ENCODE measurements around the gene BRME1. TPM values are rescaled to one million over a fixed set of nuclear protein-coding genes. Genes with fewer than 3 reads are reported as not detected.

The BRME1 gene
- total RNA-seq (1 to 10 TPM; 1.3 to 3.6 (median 1.7) TPM), total RNA-seq (0.21 to 8.9 (median 1.5) reads per million in 29 experiments)
- total RNA-seq (2013) = 0.96 TPM

DNA sequence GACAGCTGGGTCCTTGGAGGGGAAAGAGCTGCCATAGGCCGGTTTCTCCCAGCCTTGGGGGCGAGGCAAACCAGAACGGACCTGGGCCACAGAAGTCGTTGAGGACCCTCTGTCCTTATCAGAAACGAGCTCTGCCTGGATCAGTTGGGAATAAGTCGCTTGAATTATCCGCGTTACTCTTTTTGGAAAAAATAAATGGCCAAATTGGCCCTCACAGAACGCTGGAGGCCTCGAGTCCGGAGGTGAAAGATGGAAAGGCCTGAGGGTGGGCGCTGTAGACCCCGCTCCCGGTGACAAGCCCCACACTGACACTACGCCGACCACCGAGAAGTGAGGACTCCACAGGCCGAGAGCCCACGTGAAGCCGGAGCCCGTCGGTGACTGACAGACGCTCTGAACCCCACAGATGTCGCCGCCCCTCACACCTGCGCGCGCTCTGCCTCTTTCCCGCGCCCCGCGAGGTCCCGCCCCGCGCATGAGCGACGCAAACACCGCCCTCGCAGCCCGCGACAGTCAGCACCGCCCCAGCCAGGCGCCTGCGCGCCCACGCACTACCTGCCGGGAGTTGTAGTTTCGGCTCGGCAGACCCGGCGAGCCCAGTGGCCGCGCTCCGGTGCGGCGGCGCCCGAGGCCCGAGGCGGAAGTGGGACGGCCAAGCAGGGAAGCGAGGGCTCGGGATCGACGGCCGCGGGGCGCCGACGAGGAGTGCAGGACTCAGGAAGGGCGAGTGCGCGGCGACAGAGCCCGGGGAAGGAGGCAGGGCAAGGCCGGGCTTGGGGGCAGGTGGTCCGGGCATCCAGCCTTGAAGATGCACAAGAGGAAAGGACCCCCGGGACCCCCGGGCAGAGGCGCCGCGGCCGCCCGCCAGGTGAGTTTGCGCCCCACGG lies at the start of gene BRME1, which contains the start of gene CC2D1A:
Gene BRME1, minus strand, starts transcription at position 484 of the 887 bp plus-strand sequence. CDS start 1,225 bp downstream, outside the sequence.
Gene CC2D1A, plus strand, starts transcription at position 568 of the 887 bp plus-strand sequence. Its CDS starts 241 bp downstream, at position 809.
- Histone ChIP-seq H3K9me3 (no peaks in the 10 kb centered on the region), H3K4me3 (ENCODE audit: control insufficient read depth in 1 of 2, extremely low read depth in 1 of 2, low read length in 1 of 2) (peak within 1 kb of the TSS; percentile 65 to 67), H3K4me1 (ENCODE audit: control insufficient read depth in 1 of 2, extremely low read depth in 1 of 2, insufficient read depth in 2 of 2, low read length in 2 of 2) (peaks cover 7 to 20% of the 10 kb centered on the region in 2 experiments), H3K27ac (ENCODE audit: low read length) (peak within 1 kb of the TSS; percentile 15), H3K36me3 (ENCODE audit: control insufficient read depth in 2 of 2, extremely low read depth in 1 of 2, insufficient read depth in 1 of 2, low read length in 1 of 2) (peaks cover 0 to 4% of the 10 kb centered on the region in 2 donors), H3K27me3 (replicated peaks in 1 of 2; ENCODE audit: control insufficient read depth in 2 of 2, extremely low read depth in 1 of 2, insufficient read depth in 2 of 2, low read length in 1 of 2) (no peaks in the 10 kb centered on the region)
- WGBS (ENCODE audit: insufficient coverage) = 11% methylated on average over 75 of the region's 86 CpGs
- Mint-ChIP-seq H3K36me3 (peaks cover 9% of the 10 kb centered on the region), H3K27me3 (no peaks in the 10 kb centered on the region), H3K4me3 (peak within 1 kb of the TSS; percentile 78 to 85 (median 83)), H3K9me3 (no peaks in the 10 kb centered on the region), H3K4me1 (peaks cover 14 to 25% (median 17%) of the 10 kb centered on the region in 3 donors), H3K27ac (peak within 1 kb of the TSS; percentile 76 to 85)
- CTCF ChIA-PET = interaction anchor here in 1 of 2 donors (0.7 to 0.9 kb wide), 3 partner anchors 19 to 27 kb away, joined by 4 to 5 read pairs (median 4); no protein-coding TSS in a partner anchor
- DNase-seq (peak; percentile 84 to 95 (median 93)), ATAC-seq (replicated peaks in 1 of 4) (peak; percentile 99 to 100 (median 99))
- POLR2A ChIA-PET = no interaction called here

- H3K27ac ChIP-seq (ENCODE audit: low read length) = no peak overlapping the region
- H3K9me3 Mint-ChIP-seq = no peaks in the 10 kb centered on the region
- H3K9me3 ChIP-seq = no peaks in the 10 kb centered on the region
- no peaks in the 10 kb centered on the region for H3K27me3 ChIP-seq (replicated peaks in 1 of 2; ENCODE audit: control insufficient read depth in 2 of 2, extremely low read depth in 1 of 2, insufficient read depth in 2 of 2, low read length in 1 of 2)
- H3K4me1 Mint-ChIP-seq = peaks cover 13 to 28% (median 25%) of the 10 kb centered on the region in 3 donors
- peaks cover 20 to 52% of the 10 kb centered on the region in 2 donors for H3K36me3 ChIP-seq (ENCODE audit: control insufficient read depth in 2 of 2, extremely low read depth in 1 of 2, insufficient read depth in 1 of 2, low read length in 1 of 2)
- DNase-seq (no peak), ATAC-seq (replicated peaks in 1 of 4) (no peak)
- H3K27me3 Mint-ChIP-seq = no peaks in the 10 kb centered on the region
- peak overlapping the region; percentile 87 to 97 (median 90) for H3K4me3 Mint-ChIP-seq
- peak overlapping the region; percentile 79 to 83 for H3K27ac Mint-ChIP-seq
- peaks cover 7 to 32% of the 10 kb centered on the region in 2 experiments for H3K4me1 ChIP-seq (ENCODE audit: control insufficient read depth in 1 of 2, extremely low read depth in 1 of 2, insufficient read depth in 2 of 2, low read length in 2 of 2)
- peaks cover 16% of the 10 kb centered on the region for H3K36me3 Mint-ChIP-seq
- ChIA-PET CTCF (interaction anchor here in 1 of 2 donors (1.0 kb wide), 1 partner anchor 50 kb away, joined by 4 read pairs; no protein-coding TSS in a partner anchor), POLR2A (no interaction called here)
- no peak overlapping the region for H3K4me3 ChIP-seq (ENCODE audit: control insufficient read depth in 1 of 2, extremely low read depth in 1 of 2, low read length in 1 of 2)
- WGBS (ENCODE audit: insufficient coverage) = 91% methylated on average over 9 of the region's 15 CpGs
Measured at GRCh38 chr19:13954185-13954584, 48.3 kb upstream of the BRME1 start.

DNA sequence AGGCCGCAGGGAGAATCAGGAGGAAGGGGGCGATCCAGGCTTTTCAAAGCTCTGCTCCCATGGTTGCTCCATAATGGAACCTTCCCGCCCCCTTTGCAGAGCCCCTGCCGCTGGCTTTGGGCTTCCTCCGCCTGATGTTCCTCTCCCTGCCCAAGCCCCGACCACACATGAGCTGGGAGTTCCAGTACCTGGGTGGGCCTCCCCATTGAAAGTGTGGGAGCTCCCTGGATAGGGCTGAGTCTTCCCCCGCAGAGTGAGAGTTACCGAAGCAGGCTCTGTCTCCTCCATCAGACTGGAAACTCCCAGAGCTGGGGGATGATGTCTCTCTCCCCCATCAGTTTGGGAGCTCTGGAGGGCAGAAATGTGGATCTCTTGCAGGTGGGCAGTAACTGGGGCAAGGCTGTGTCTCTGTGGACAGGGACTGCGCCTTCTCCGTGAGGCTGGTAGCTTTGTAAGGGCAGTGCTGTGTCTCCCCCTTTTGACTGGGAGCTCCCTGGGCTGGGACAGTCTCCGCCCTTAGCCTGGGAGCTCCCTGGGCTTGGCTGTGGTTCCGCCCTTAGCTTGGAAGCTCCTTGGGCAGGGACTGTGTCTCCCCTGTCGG lies 47.1 kb upstream of the BRME1 start:
- peaks cover 15 to 40% of the 10 kb centered on the region in 2 donors for H3K36me3 ChIP-seq (ENCODE audit: control insufficient read depth in 2 of 2, extremely low read depth in 1 of 2, insufficient read depth in 1 of 2, low read length in 1 of 2)
- POLR2A ChIA-PET = interaction anchor here (0.5 to 1.4 kb wide), 6 partner anchors 25 to 507 kb away, joined by 3 to 8 read pairs (median 4); no protein-coding TSS in a partner anchor
- no peaks in the 10 kb centered on the region for H3K27me3 Mint-ChIP-seq
- no peaks in the 10 kb centered on the region for H3K27me3 ChIP-seq (replicated peaks in 1 of 2; ENCODE audit: control insufficient read depth in 2 of 2, extremely low read depth in 1 of 2, insufficient read depth in 2 of 2, low read length in 1 of 2)
- H3K27ac ChIP-seq (ENCODE audit: low read length) = peak overlapping the region; percentile 57
- peaks cover 7 to 31% of the 10 kb centered on the region in 2 experiments for H3K4me1 ChIP-seq (ENCODE audit: control insufficient read depth in 1 of 2, extremely low read depth in 1 of 2, insufficient read depth in 2 of 2, low read length in 2 of 2)
- H3K36me3 Mint-ChIP-seq = peaks cover 10% of the 10 kb centered on the region
- no peaks in the 10 kb centered on the region for H3K9me3 ChIP-seq
- peak in 3 of 35 experiments; percentile 11 to 20 (median 14) for DNase-seq
- H3K4me1 Mint-ChIP-seq = peaks cover 13 to 28% (median 23%) of the 10 kb centered on the region in 3 donors
- H3K4me3 ChIP-seq (ENCODE audit: control insufficient read depth in 1 of 2, extremely low read depth in 1 of 2, low read length in 1 of 2) = peak overlapping the region; percentile 78 to 88
- ATAC-seq (replicated peaks in 1 of 4) = no peak
- 38% methylated on average over 6 of the region's 13 CpGs for WGBS (ENCODE audit: insufficient coverage)
- peak overlapping the region; percentile 79 to 83 for H3K27ac Mint-ChIP-seq
- H3K9me3 Mint-ChIP-seq = no peaks in the 10 kb centered on the region
- peak overlapping the region; percentile 87 to 97 (median 90) for H3K4me3 Mint-ChIP-seq
- CTCF ChIA-PET = interaction anchor here (0.5 to 1.7 kb wide), 5 partner anchors 19 to 619 kb away, joined by 3 to 10 read pairs (median 4); partner anchors contain the start of gene NDUFB7 (in 1 of the 2)

- Mint-ChIP-seq H3K36me3 (peaks cover 9% of the 10 kb centered on the region), H3K4me3 (peak within 1 kb of the TSS; percentile 90 to 97 (median 91)), H3K4me1 (peaks cover 13 to 28% (median 23%) of the 10 kb centered on the region in 3 donors), H3K27me3 (no peaks in the 10 kb centered on the region), H3K27ac (peak within 1 kb of the TSS; percentile 90 to 95), H3K9me3 (no peaks in the 10 kb centered on the region)
- DNase-seq = peak; percentile 94 to 100 (median 99)
- Histone ChIP-seq H3K4me3 (ENCODE audit: control insufficient read depth in 1 of 2, extremely low read depth in 1 of 2, low read length in 1 of 2) (peak within 1 kb of the TSS; percentile 78 to 88), H3K27me3 (replicated peaks in 1 of 2; ENCODE audit: control insufficient read depth in 2 of 2, extremely low read depth in 1 of 2, insufficient read depth in 2 of 2, low read length in 1 of 2) (no peaks in the 10 kb centered on the region), H3K27ac (ENCODE audit: low read length) (peak within 1 kb of the TSS; percentile 68), H3K4me1 (ENCODE audit: control insufficient read depth in 1 of 2, extremely low read depth in 1 of 2, insufficient read depth in 2 of 2, low read length in 2 of 2) (peaks cover 7 to 31% of the 10 kb centered on the region in 2 experiments), H3K36me3 (ENCODE audit: control insufficient read depth in 2 of 2, extremely low read depth in 1 of 2, insufficient read depth in 1 of 2, low read length in 1 of 2) (peaks cover 13 to 33% of the 10 kb centered on the region in 2 donors), H3K9me3 (no peaks in the 10 kb centered on the region)
- ChIA-PET CTCF (interaction anchor here (0.6 to 1.7 kb wide), 6 partner anchors 51 to 620 kb away, joined by 3 to 10 read pairs (median 6); partner anchors contain the start of gene NDUFB7 (in 1 of the 2)), POLR2A (interaction anchor here (0.5 to 1.4 kb wide), 8 partner anchors 26 to 507 kb away, joined by 3 to 8 read pairs (median 3); partner anchors contain the start of gene RFX1 (in 1 of the 2))
- ATAC-seq (replicated peaks in 1 of 4) = peak; percentile 96 to 98 (median 98)
- under 1% methylated on average over 38 of the region's 65 CpGs for WGBS (ENCODE audit: insufficient coverage)
Measured at GRCh38 chr19:13952154-13952930, 46.4 kb upstream of the BRME1 start, which contains the start of gene DCAF15. DCAF15 (plus strand) TSS chr19:13952509; CDS start chr19:13952513, 4 bp downstream.

- POLR2A ChIA-PET = interaction anchor here (0.6 to 1.1 kb wide), 3 partner anchors 53 to 414 kb away, joined by 3 read pairs; partner anchors contain the start of gene RFX1 (in 1 of the 2)
- CTCF ChIA-PET = interaction anchor here (0.6 to 0.9 kb wide), 3 partner anchors 32 to 124 kb away, joined by 3 to 7 read pairs (median 4); no protein-coding TSS in a partner anchor
- ATAC-seq (replicated peaks in 1 of 4) (peak in 2 of 4 experiments; percentile 1 to 2), DNase-seq (no peak)
- WGBS (ENCODE audit: insufficient coverage) = 3% methylated on average over 13 of the region's 20 CpGs
- Histone ChIP-seq H3K27me3 (replicated peaks in 1 of 2; ENCODE audit: control insufficient read depth in 2 of 2, extremely low read depth in 1 of 2, insufficient read depth in 2 of 2, low read length in 1 of 2) (no peaks in the 10 kb centered on the region), H3K27ac (ENCODE audit: low read length) (peak overlapping the region; percentile 68), H3K4me3 (ENCODE audit: control insufficient read depth in 1 of 2, extremely low read depth in 1 of 2, low read length in 1 of 2) (peak overlapping the region; percentile 2 to 78), H3K4me1 (ENCODE audit: control insufficient read depth in 1 of 2, extremely low read depth in 1 of 2, insufficient read depth in 2 of 2, low read length in 2 of 2) (peaks cover 7 to 31% of the 10 kb centered on the region in 2 experiments), H3K36me3 (ENCODE audit: control insufficient read depth in 2 of 2, extremely low read depth in 1 of 2, insufficient read depth in 1 of 2, low read length in 1 of 2) (peaks cover 10 to 27% of the 10 kb centered on the region in 2 donors), H3K9me3 (no peaks in the 10 kb centered on the region)
- H3K27ac Mint-ChIP-seq = peak overlapping the region; percentile 90 to 95
- H3K36me3 Mint-ChIP-seq = peaks cover 6% of the 10 kb centered on the region
- H3K9me3 Mint-ChIP-seq = no peaks in the 10 kb centered on the region
- H3K4me1 Mint-ChIP-seq = peaks cover 13 to 28% (median 22%) of the 10 kb centered on the region in 3 donors
- no peaks in the 10 kb centered on the region for H3K27me3 Mint-ChIP-seq
- H3K4me3 Mint-ChIP-seq = peak overlapping the region; percentile 90 to 97 (median 91)
Measured at GRCh38 chr19:13951799-13952153, 45.9 kb upstream of the BRME1 start.
